CD14-positive monocyte (primary cell): ENCODE results near the gene CAMK1. TPM values are rescaled to one million over a fixed set of nuclear protein-coding genes. Genes with fewer than 3 reads are reported as not detected.
"Not testable (repeated sequence)": the region's sequence is repeated elsewhere in the genome, so short reads cannot be mapped to it uniquely, and the experiment has no call there.

Experiments
- DNase-seq, 3 donors: peaks; one replicate each; pipeline ENCODE4 v3.0.0-alpha.2; 2011 to 2022
- H2AFZ ChIP-seq: 2 replicates; pipeline ENCODE4 v1.6.0; 2012; ENCODE audit warnings: mild to moderate bottlenecking, low read depth, low read length, inconsistent platforms; ENCODE audit not compliant: insufficient read depth, poor library complexity, severe bottlenecking
- H3K27ac ChIP-seq, 2 donors: 1 replicate in 1 of 2; 2 replicates in 1 of 2; pipeline ENCODE4 v1.5.1; 2012 to 2013; ENCODE audit warnings: low read length in 2 of 2, control low read depth in 1 of 2, inconsistent platforms in 1 of 2, low read depth in 1 of 2, mild to moderate bottlenecking in 1 of 2
- H3K27me3 ChIP-seq, 2 donors: one replicate each; pipeline versions ENCODE4 v1.6.0 to v1.6.1; 2011 to 2013; ENCODE audit warnings: low read length in 2 of 2; ENCODE audit not compliant: control insufficient read depth in 2 of 2, insufficient read depth in 2 of 2
- H3K36me3 ChIP-seq, 2 donors: replicated peaks in 1 of 2; 1 replicate in 1 of 2; 2 replicates in 1 of 2; pipeline versions ENCODE4 v1.5.1 to v1.6.1; 2012 to 2013; ENCODE audit warnings: low read length in 2 of 2, control low read depth in 1 of 2, inconsistent platforms in 1 of 2, mild to moderate bottlenecking in 1 of 2; ENCODE audit not compliant: insufficient read depth in 2 of 2, control insufficient read depth in 1 of 2
- H3K4me1 ChIP-seq, 2 donors: 1 replicate in 1 of 2; 2 replicates in 1 of 2; pipeline versions ENCODE4 v1.5.1 to v1.6.1; 2012 to 2013; ENCODE audit warnings: low read length in 2 of 2, control low read depth in 1 of 2, inconsistent platforms in 1 of 2, mild to moderate bottlenecking in 1 of 2, moderate library complexity in 1 of 2; ENCODE audit not compliant: insufficient read depth in 2 of 2, control insufficient read depth in 1 of 2
- H3K4me2 ChIP-seq: replicated peaks from 2 replicates; pipeline ENCODE3; 2012; ENCODE audit warnings: low read length, moderate library complexity, mild to moderate bottlenecking; ENCODE audit not compliant: poor library complexity, severe bottlenecking; ENCODE audit errors: extremely low read depth
- H3K4me3 ChIP-seq, 3 experiments: fragments of 200-600 bp in 1 of 3; sonication (generic) in 1 of 3; replicated peaks in 1 of 3; 1 replicate in 2 of 3; 2 replicates in 1 of 3; pipeline ENCODE4 v1.5.1; 2011 to 2013; ENCODE audit warnings: low read length in 3 of 3, mild to moderate bottlenecking in 3 of 3, control low read depth in 2 of 3, low read depth in 2 of 3, inconsistent platforms in 1 of 3, moderate library complexity in 1 of 3
- H3K79me2 ChIP-seq: 2 replicates; pipeline ENCODE4 v1.6.0; 2012; ENCODE audit warnings: mild to moderate bottlenecking, control low read depth, inconsistent platforms, low read length, moderate library complexity; ENCODE audit not compliant: insufficient read depth
- H3K9ac ChIP-seq: 2 replicates; pipeline ENCODE4 v1.6.0; 2017; ENCODE audit warnings: low read length, mild to moderate bottlenecking; ENCODE audit not compliant: insufficient read depth, poor library complexity, severe bottlenecking
- H3K9me3 ChIP-seq, 2 donors: replicated peaks in 1 of 2; 1 replicate in 1 of 2; 2 replicates in 1 of 2; pipeline versions ENCODE4 v1.5.1 to v1.6.1; 2012 to 2013; ENCODE audit warnings: low read length in 2 of 2, control low read depth in 1 of 2; ENCODE audit not compliant: control insufficient read depth in 1 of 2, insufficient read depth in 1 of 2
- H4K20me1 ChIP-seq: 2 replicates; pipeline ENCODE4 v1.6.0; 2012; ENCODE audit warnings: mild to moderate bottlenecking, low read length, control low read depth, moderate library complexity; ENCODE audit not compliant: insufficient read depth
- H3K27ac Mint-ChIP-seq, 7 donors: one replicate each; pipeline ENCODE4 v1.8.0; 2020; ENCODE audit warnings: mild to moderate bottlenecking in 7 of 7, mixed read lengths in 7 of 7, moderate library complexity in 6 of 7, inconsistent platforms in 2 of 7
- H3K27me3 Mint-ChIP-seq, 3 donors: one replicate each; pipeline ENCODE4 v1.8.0; 2021 to 2022; ENCODE audit warnings: low read depth in 3 of 3, mild to moderate bottlenecking in 3 of 3, mixed read lengths in 3 of 3, moderate library complexity in 3 of 3, inconsistent platforms in 1 of 3
- H3K36me3 Mint-ChIP-seq, 2 donors: one replicate each; pipeline ENCODE4 v1.8.0; 2020; ENCODE audit warnings: mixed read lengths in 2 of 2, inconsistent platforms in 1 of 2, mild to moderate bottlenecking in 1 of 2
- H3K4me1 Mint-ChIP-seq: one replicate; pipeline ENCODE4 v1.8.0; 2020; ENCODE audit warnings: mild to moderate bottlenecking, mixed read lengths
- H3K4me3 Mint-ChIP-seq, 2 donors: one replicate each; pipeline ENCODE4 v1.8.0; 2020; ENCODE audit warnings: mild to moderate bottlenecking in 2 of 2, mixed read lengths in 2 of 2, moderate library complexity in 1 of 2
- H3K9me3 Mint-ChIP-seq, 7 donors: one replicate each; pipeline ENCODE4 v1.8.0; 2020 to 2022; ENCODE audit warnings: mixed read lengths in 7 of 7, mild to moderate bottlenecking in 6 of 7, moderate library complexity in 6 of 7, inconsistent platforms in 2 of 7
- WGBS: methylation state at CpG from one replicate; pipeline ENCODE4 v1.1.5; 2013; ENCODE audit warnings: missing lambda C conversion rate; ENCODE audit not compliant: insufficient coverage; 5-methylcytosine and 5-hydroxymethylcytosine counted together
- intact Hi-C, 2 donors: fragments of 100-400 bp; cut with micrococcal nuclease; formaldehyde crosslinking; loops; one replicate each; pipeline versions ENCODE4 v1.15.0 to v1.15.1; 2023
- polyA plus RNA-seq, 3 donors: library from polyadenylated mRNA; depleted of rRNA in 1 of 3; unstranded in 2 of 3; stranded (reverse) in 1 of 3; fragments of 300-500 nt in 2 of 3; fragments of >200 nt in 1 of 3; fragmentation: Illumina TruSeq in 2 of 3; gene quantifications; 1 replicate in 2 of 3; 2 replicates in 1 of 3; pipeline ENCODE4 v1.2.3, GENCODE V29; 2012 to 2021
- TF ChIP-seq, protein P1 (sequence below): fragments of 200-600 bp; IDR thresholded peaks from one replicate; pipeline ENCODE4 v1.8.0; 2022; ENCODE audit warnings: antibody characterized with exemption, mild to moderate bottlenecking

CAMK1 gene
- polyA plus RNA-seq, 3 donors = 106 to 137 (median 118) TPM

DNA sequence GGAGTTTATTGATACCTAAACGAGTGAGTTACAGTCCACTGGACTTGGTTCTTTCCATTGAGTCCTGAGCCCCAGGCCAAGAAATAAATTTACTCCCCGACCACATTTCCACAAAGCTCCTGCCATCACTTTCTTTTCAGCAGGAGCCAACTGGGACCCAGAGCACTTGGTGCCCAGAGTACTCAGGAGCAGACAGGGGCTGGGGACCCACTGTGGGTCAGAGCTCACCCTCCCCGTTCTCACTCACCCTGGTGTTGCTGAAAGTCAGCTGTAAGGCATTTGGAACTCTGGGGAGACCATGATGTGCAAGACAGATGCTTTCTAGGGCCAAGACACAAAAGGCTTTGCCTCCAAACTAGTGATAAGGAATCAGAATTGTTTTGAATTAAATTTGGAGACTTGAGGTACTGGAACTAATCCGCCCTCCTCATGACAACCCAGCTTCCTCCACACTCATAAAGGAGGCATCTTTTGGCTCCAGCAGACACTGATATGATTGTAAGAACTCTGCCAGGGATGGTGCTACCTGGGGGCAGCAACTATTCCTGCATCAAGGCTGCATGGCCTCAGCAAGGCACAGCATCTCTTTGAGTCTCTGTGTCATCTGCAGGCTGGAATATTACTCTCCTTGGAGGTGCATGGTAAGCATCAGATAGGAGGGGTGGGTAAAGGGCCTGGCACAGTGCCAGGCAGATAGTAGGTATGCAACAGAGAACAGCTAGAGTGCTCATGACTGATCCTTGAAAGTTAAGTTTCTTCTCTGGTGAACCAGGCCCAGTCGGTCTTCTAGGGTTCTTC is 7.3 kb upstream of the CAMK1 start:
- Histone ChIP-seq H4K20me1 (no peaks in the 10 kb centered on the region), H3K9me3 (no peaks in the 10 kb centered on the region), H3K4me1 (peaks cover 53 to 55% of the 10 kb centered on the region in 2 donors), H3K27me3 (no peaks in the 10 kb centered on the region), H3K4me3 (no peak overlapping the region), H3K9ac (no peak overlapping the region), H3K4me2 (peak overlapping the region; percentile 10), H3K27ac (no peak overlapping the region), H2AFZ (no peak overlapping the region), H3K36me3 (no peaks in the 10 kb centered on the region), H3K79me2 (peaks cover 4% of the 10 kb centered on the region)
- no peak for DNase-seq
- Mint-ChIP-seq H3K27me3 (peaks cover 2 to 4% (median 3%) of the 10 kb centered on the region in 3 donors), H3K36me3 (peaks cover 8 to 13% of the 10 kb centered on the region in 2 donors), H3K27ac (no peak overlapping the region), H3K9me3 (no peaks in the 10 kb centered on the region), H3K4me3 (no peak overlapping the region), H3K4me1 (peaks cover 56% of the 10 kb centered on the region)
- WGBS = 75% methylated on average over 1 of the region's 5 CpGs
- intact Hi-C loops = no loop called here
- TF ChIP-seq, protein P1, sequence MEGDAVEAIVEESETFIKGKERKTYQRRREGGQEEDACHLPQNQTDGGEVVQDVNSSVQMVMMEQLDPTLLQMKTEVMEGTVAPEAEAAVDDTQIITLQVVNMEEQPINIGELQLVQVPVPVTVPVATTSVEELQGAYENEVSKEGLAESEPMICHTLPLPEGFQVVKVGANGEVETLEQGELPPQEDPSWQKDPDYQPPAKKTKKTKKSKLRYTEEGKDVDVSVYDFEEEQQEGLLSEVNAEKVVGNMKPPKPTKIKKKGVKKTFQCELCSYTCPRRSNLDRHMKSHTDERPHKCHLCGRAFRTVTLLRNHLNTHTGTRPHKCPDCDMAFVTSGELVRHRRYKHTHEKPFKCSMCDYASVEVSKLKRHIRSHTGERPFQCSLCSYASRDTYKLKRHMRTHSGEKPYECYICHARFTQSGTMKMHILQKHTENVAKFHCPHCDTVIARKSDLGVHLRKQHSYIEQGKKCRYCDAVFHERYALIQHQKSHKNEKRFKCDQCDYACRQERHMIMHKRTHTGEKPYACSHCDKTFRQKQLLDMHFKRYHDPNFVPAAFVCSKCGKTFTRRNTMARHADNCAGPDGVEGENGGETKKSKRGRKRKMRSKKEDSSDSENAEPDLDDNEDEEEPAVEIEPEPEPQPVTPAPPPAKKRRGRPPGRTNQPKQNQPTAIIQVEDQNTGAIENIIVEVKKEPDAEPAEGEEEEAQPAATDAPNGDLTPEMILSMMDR = no peak

DNA sequence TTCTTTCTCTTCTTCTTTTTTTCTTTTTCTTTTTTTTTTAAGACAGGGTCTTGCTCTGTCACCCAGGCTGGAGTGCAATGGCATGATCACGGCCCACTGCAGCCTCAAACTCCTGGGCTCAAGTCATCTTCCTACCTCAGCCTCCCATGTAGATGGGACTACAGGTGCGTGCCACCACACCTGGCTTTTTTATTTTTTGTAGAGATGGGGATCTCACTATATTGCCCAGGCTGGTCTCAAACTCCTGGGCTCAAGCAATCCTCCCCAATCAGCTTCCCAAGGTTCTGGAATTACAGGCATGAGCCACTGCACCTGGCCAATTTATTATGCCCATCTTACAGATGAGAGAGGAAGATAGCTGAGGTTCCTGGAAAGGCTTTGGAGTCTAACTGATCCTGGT is 1.3 kb upstream of the CAMK1 start:
- not testable (repeated sequence) for H3K9me3 Mint-ChIP-seq, H3K27me3 ChIP-seq

More for the DNA sequence above, 1.3 kb upstream of the CAMK1 start:
- Mint-ChIP-seq H3K4me3 (peak overlapping the region in 1 of 2 donors; percentile 60), H3K27me3 (peaks cover 2 to 19% (median 12%) of the 10 kb centered on the region in 3 donors), H3K36me3 (peaks cover 10 to 15% of the 10 kb centered on the region in 2 donors), H3K4me1 (peaks cover 53% of the 10 kb centered on the region)
- H2AFZ ChIP-seq, H3K4me2 ChIP-seq, H3K27ac Mint-ChIP-seq, H3K9ac ChIP-seq, H3K9me3 ChIP-seq, H3K4me3 ChIP-seq, H4K20me1 ChIP-seq, intact Hi-C loops, DNase-seq, H3K27ac ChIP-seq, H3K36me3 ChIP-seq: not testable (repeated sequence)
- WGBS = no CpG with 5 or more reads among the region's 2 CpGs
- Histone ChIP-seq H3K79me2 (peaks cover 18% of the 10 kb centered on the region), H3K4me1 (peaks cover 41 to 50% of the 10 kb centered on the region in 2 donors)
